Fibroblast of lung (primary cell): ENCODE measurements around the gene CCDC92. TPM values are rescaled to one million over a fixed set of nuclear protein-coding genes. Genes with fewer than 3 reads are reported as not detected.

ENCODE experiments used
- DNase-seq, 2 donors: peaks; one replicate each; pipeline versions ENCODE4 v3.0.0 to v3.0.0-alpha.2; 2010; ENCODE audit warnings: low read depth in 2 of 2
- H2AFZ ChIP-seq: 2 replicates; pipeline ENCODE4 v1.5.1; 2012; ENCODE audit warnings: low read length, control low read depth, inconsistent platforms
- H3K27ac ChIP-seq: 2 replicates; pipeline ENCODE4 v1.5.1; 2011; ENCODE audit warnings: low read length, control low read depth; ENCODE audit not compliant: insufficient read depth
- H3K27me3 ChIP-seq: 2 replicates; pipeline ENCODE4 v1.5.1; 2011; ENCODE audit warnings: mild to moderate bottlenecking, low read length; ENCODE audit not compliant: control insufficient read depth, insufficient read depth
- H3K36me3 ChIP-seq: 2 replicates; pipeline ENCODE4 v1.5.1; 2011; ENCODE audit warnings: low read length; ENCODE audit not compliant: control insufficient read depth, insufficient read depth
- H3K4me1 ChIP-seq: 2 replicates; pipeline ENCODE4 v1.5.1; 2011; ENCODE audit warnings: low read length; ENCODE audit not compliant: control insufficient read depth, insufficient read depth; ENCODE audit errors: extremely low read depth
- H3K4me2 ChIP-seq: 2 replicates; pipeline ENCODE4 v1.5.1; 2011; ENCODE audit warnings: low read length, control low read depth; ENCODE audit not compliant: insufficient read depth; ENCODE audit errors: extremely low read depth
- H3K4me3 ChIP-seq, 4 experiments: fragments of 200-600 bp in 1 of 4; sonication (generic) in 1 of 4; replicated peaks in 1 of 4; 2 replicates each; pipeline ENCODE4 v1.5.1; 2011 to 2016; ENCODE audit warnings: low read length in 4 of 4, low read depth in 3 of 4, mild to moderate bottlenecking in 3 of 4, control low read depth in 2 of 4, inconsistent platforms in 1 of 4, mixed read lengths in 1 of 4; ENCODE audit not compliant: insufficient read depth in 1 of 4; ENCODE audit errors: control extremely low read depth in 1 of 4
- H3K79me2 ChIP-seq: 2 replicates; pipeline ENCODE4 v1.5.1; 2012; ENCODE audit warnings: mild to moderate bottlenecking, low read length, inconsistent platforms; ENCODE audit not compliant: control insufficient read depth, insufficient read depth
- H3K9ac ChIP-seq: 2 replicates; pipeline ENCODE4 v1.5.1; 2011; ENCODE audit warnings: mild to moderate bottlenecking, low read length, control low read depth; ENCODE audit not compliant: insufficient read depth
- H3K9me3 ChIP-seq: 2 replicates; pipeline ENCODE4 v1.5.1; 2012; ENCODE audit warnings: low read depth, low read length; ENCODE audit not compliant: control insufficient read depth, insufficient read depth
- H4K20me1 ChIP-seq: 2 replicates; pipeline ENCODE4 v1.5.1; 2011; ENCODE audit warnings: low read length; ENCODE audit not compliant: control insufficient read depth, insufficient read depth; ENCODE audit errors: extremely low read depth
- EZH2 ChIP-seq: IDR thresholded peaks from 2 replicates; pipeline ENCODE4 v1.5.1; 2012; ENCODE audit warnings: low read length, control low read depth, mild to moderate bottlenecking; ENCODE audit errors: missing control alignments
- polyA plus RNA-seq, 2 donors: library from polyadenylated mRNA; depleted of rRNA in 1 of 2; stranded (reverse) in 1 of 2; unstranded in 1 of 2; fragments of >200 nt; gene quantifications; 2 replicates each; pipeline ENCODE4 v1.2.1, GENCODE V29; 2011 to 2012; ENCODE audit warnings: missing spikeins in 1 of 2
- total RNA-seq: library from RNA; depleted of rRNA; stranded (reverse); fragments of >200 nt; gene quantifications from 2 replicates; pipeline ENCODE4 v1.2.1, GENCODE V29; 2014
- TF ChIP-seq, protein P1 (sequence below), 2 donors: IDR thresholded peaks in 1 of 2; conservative IDR thresholded peaks in 1 of 2; 1 replicate in 1 of 2; 2 replicates in 1 of 2; pipeline ENCODE4 v1.5.1; 2011 to 2012; ENCODE audit warnings: low read length in 2 of 2, control low read depth in 1 of 2, inconsistent platforms in 1 of 2, low read depth in 1 of 2, mild to moderate bottlenecking in 1 of 2

Gene CCDC92
- total and polyA plus RNA-seq, 2 donors (not counting 1 experiment from before 2014, with no cell fraction given) = 13.2 to 42.3 TPM

GRCh38 chr12:123950476-123951349 is 21.9 kb downstream of the CCDC92 start:
- H3K27me3 ChIP-seq = no peaks in the 10 kb centered on the region
- H4K20me1 ChIP-seq = no peaks in the 10 kb centered on the region
- H3K9ac ChIP-seq = no peak overlapping the region
- no peaks in the 10 kb centered on the region for H3K79me2 ChIP-seq
- no peak for TF ChIP-seq EZH2
- TF ChIP-seq, protein P1, sequence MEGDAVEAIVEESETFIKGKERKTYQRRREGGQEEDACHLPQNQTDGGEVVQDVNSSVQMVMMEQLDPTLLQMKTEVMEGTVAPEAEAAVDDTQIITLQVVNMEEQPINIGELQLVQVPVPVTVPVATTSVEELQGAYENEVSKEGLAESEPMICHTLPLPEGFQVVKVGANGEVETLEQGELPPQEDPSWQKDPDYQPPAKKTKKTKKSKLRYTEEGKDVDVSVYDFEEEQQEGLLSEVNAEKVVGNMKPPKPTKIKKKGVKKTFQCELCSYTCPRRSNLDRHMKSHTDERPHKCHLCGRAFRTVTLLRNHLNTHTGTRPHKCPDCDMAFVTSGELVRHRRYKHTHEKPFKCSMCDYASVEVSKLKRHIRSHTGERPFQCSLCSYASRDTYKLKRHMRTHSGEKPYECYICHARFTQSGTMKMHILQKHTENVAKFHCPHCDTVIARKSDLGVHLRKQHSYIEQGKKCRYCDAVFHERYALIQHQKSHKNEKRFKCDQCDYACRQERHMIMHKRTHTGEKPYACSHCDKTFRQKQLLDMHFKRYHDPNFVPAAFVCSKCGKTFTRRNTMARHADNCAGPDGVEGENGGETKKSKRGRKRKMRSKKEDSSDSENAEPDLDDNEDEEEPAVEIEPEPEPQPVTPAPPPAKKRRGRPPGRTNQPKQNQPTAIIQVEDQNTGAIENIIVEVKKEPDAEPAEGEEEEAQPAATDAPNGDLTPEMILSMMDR (conservative IDR thresholded peaks at IDR 0.05 in 1 of 2, IDR thresholded peaks at IDR 0.05 in 1 of 2; ENCODE audit: low read depth in 1 of 2, low read length in 2 of 2) = no peak
- H3K9me3 ChIP-seq = no peaks in the 10 kb centered on the region
- H3K4me3 ChIP-seq = no peak overlapping the region
- no peak for DNase-seq
- no peak overlapping the region for H2AFZ ChIP-seq
- H3K27ac ChIP-seq = no peak overlapping the region
- peaks cover 2% of the 10 kb centered on the region for H3K4me1 ChIP-seq
- no peak overlapping the region for H3K4me2 ChIP-seq
- no peaks in the 10 kb centered on the region for H3K36me3 ChIP-seq

- Histone ChIP-seq H2AFZ (no peak overlapping the region), H3K9ac (no peak overlapping the region), H4K20me1 (no peaks in the 10 kb centered on the region), H3K9me3 (no peaks in the 10 kb centered on the region), H3K36me3 (no peaks in the 10 kb centered on the region), H3K79me2 (no peaks in the 10 kb centered on the region), H3K4me2 (no peak overlapping the region), H3K4me3 (no peak overlapping the region), H3K27me3 (no peaks in the 10 kb centered on the region), H3K27ac (no peak overlapping the region), H3K4me1 (peaks cover 2% of the 10 kb centered on the region)
- DNase-seq = no peak
- TF ChIP-seq, protein P1 (conservative IDR thresholded peaks at IDR 0.05 in 1 of 2, IDR thresholded peaks at IDR 0.05 in 1 of 2; ENCODE audit: low read depth in 1 of 2, low read length in 2 of 2) = no peak
- TF ChIP-seq EZH2 = no peak
Observed at GRCh38 chr12:123949770-123950165, 22.9 kb downstream of the CCDC92 start.

- Histone ChIP-seq H3K4me2 (no peak overlapping the region), H3K9me3 (no peaks in the 10 kb centered on the region), H3K27ac (no peak overlapping the region), H2AFZ (no peak overlapping the region), H3K27me3 (no peaks in the 10 kb centered on the region), H3K36me3 (no peaks in the 10 kb centered on the region), H3K9ac (no peak overlapping the region), H3K4me1 (peaks cover 2% of the 10 kb centered on the region), H4K20me1 (no peaks in the 10 kb centered on the region), H3K4me3 (no peak overlapping the region), H3K79me2 (no peaks in the 10 kb centered on the region)
- peak in 1 of 2 donors; percentile 23 for DNase-seq
- TF ChIP-seq, protein P1 (conservative IDR thresholded peaks at IDR 0.05 in 1 of 2, IDR thresholded peaks at IDR 0.05 in 1 of 2; ENCODE audit: low read depth in 1 of 2, low read length in 2 of 2) = no peak
- no peak for TF ChIP-seq EZH2
Observed at GRCh38 chr12:123948796-123949769, 23.5 kb downstream of the CCDC92 start.
